Measurements from ENCODE around the gene MON2. TPM values are rescaled to one million over a fixed set of nuclear protein-coding genes. Genes with fewer than 3 reads are reported as not detected.

The MON2 gene
- total and polyA plus RNA-seq, 2 of the 13 experiments (the other 11 are each of a cell fraction or from before 2014, with no cell fraction given), result 10.5 to 24.8 TPM

GRCh38 chr12:62631471-62632410, 165.1 kb downstream of the MON2 start (continued):
- TF ChIP-seq, protein P1, sequence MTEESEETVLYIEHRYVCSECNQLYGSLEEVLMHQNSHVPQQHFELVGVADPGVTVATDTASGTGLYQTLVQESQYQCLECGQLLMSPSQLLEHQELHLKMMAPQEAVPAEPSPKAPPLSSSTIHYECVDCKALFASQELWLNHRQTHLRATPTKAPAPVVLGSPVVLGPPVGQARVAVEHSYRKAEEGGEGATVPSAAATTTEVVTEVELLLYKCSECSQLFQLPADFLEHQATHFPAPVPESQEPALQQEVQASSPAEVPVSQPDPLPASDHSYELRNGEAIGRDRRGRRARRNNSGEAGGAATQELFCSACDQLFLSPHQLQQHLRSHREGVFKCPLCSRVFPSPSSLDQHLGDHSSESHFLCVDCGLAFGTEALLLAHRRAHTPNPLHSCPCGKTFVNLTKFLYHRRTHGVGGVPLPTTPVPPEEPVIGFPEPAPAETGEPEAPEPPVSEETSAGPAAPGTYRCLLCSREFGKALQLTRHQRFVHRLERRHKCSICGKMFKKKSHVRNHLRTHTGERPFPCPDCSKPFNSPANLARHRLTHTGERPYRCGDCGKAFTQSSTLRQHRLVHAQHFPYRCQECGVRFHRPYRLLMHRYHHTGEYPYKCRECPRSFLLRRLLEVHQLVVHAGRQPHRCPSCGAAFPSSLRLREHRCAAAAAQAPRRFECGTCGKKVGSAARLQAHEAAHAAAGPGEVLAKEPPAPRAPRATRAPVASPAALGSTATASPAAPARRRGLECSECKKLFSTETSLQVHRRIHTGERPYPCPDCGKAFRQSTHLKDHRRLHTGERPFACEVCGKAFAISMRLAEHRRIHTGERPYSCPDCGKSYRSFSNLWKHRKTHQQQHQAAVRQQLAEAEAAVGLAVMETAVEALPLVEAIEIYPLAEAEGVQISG (CRISPR knock-in tag; IDR thresholded peaks at IDR 0.05), result peak; percentile 48; the same call in 1 of the 2 replicates
- TF ChIP-seq ZFP82 (CRISPR knock-in tag; IDR thresholded peaks at IDR 0.05; ENCODE audit: borderline replicate concordance), result no peak
- no peak for TF ChIP-seq IRF2 (CRISPR knock-in tag; IDR thresholded peaks at IDR 0.05)
- TF ChIP-seq, protein P2, sequence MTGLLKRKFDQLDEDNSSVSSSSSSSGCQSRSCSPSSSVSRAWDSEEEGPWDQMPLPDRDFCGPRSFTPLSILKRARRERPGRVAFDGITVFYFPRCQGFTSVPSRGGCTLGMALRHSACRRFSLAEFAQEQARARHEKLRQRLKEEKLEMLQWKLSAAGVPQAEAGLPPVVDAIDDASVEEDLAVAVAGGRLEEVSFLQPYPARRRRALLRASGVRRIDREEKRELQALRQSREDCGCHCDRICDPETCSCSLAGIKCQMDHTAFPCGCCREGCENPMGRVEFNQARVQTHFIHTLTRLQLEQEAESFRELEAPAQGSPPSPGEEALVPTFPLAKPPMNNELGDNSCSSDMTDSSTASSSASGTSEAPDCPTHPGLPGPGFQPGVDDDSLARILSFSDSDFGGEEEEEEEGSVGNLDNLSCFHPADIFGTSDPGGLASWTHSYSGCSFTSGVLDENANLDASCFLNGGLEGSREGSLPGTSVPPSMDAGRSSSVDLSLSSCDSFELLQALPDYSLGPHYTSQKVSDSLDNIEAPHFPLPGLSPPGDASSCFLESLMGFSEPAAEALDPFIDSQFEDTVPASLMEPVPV (CRISPR knock-in tag; IDR thresholded peaks at IDR 0.05), result peak; percentile 56; the same call in 1 of the 2 replicates
- TF ChIP-seq ZNF850 (CRISPR knock-in tag; conservative IDR thresholded peaks at IDR 0.05), result no peak
- no peak for TF ChIP-seq ZNF329 (CRISPR knock-in tag; IDR thresholded peaks at IDR 0.05; ENCODE audit: low read depth)
- TF ChIP-seq, protein P3, sequence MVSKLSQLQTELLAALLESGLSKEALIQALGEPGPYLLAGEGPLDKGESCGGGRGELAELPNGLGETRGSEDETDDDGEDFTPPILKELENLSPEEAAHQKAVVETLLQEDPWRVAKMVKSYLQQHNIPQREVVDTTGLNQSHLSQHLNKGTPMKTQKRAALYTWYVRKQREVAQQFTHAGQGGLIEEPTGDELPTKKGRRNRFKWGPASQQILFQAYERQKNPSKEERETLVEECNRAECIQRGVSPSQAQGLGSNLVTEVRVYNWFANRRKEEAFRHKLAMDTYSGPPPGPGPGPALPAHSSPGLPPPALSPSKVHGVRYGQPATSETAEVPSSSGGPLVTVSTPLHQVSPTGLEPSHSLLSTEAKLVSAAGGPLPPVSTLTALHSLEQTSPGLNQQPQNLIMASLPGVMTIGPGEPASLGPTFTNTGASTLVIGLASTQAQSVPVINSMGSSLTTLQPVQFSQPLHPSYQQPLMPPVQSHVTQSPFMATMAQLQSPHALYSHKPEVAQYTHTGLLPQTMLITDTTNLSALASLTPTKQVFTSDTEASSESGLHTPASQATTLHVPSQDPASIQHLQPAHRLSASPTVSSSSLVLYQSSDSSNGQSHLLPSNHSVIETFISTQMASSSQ (IDR thresholded peaks at IDR 0.05; ENCODE audit: low read depth), result no peak
- TF ChIP-seq, protein P3 (CRISPR knock-in tag; IDR thresholded peaks at IDR 0.05; ENCODE audit: borderline replicate concordance), result no peak
- TF ChIP-seq NBN (conservative IDR thresholded peaks at IDR 0.05), result no peak
- TF ChIP-seq NFE2L2 (IDR thresholded peaks at IDR 0.05; ENCODE audit: low read length), result no peak
- no peak for TF ChIP-seq RAD51 (IDR thresholded peaks at IDR 0.05; ENCODE audit: borderline replicate concordance)
- TF ChIP-seq ZNF34 (CRISPR knock-in tag; IDR thresholded peaks at IDR 0.05; ENCODE audit: borderline replicate concordance), result no peak
- TF ChIP-seq ZC3H13 (CRISPR knock-in tag; IDR thresholded peaks at IDR 0.05), result no peak
- TF ChIP-seq ZNF10 (CRISPR knock-in tag; IDR thresholded peaks at IDR 0.05; ENCODE audit: borderline replicate concordance, low read depth), result no peak
- TF ChIP-seq GATAD1 (CRISPR knock-in tag; IDR thresholded peaks at IDR 0.05), result no peak
- TF ChIP-seq TCF7 (IDR thresholded peaks at IDR 0.05; ENCODE audit: low read depth), result no peak
- TF ChIP-seq EED (CRISPR knock-in tag; IDR thresholded peaks at IDR 0.05), result 0 out of 2 replicates have a peak, but pooled peaks have one; percentile 50
- TF ChIP-seq PAX8 (CRISPR knock-in tag; IDR thresholded peaks at IDR 0.05; ENCODE audit: borderline replicate concordance), result no peak
- TF ChIP-seq ZNF607 (CRISPR knock-in tag; IDR thresholded peaks at IDR 0.05; ENCODE audit: borderline replicate concordance), result no peak
- no peak for TF ChIP-seq ZNF83 (CRISPR knock-in tag; IDR thresholded peaks at IDR 0.05; ENCODE audit: borderline replicate concordance)
- TF ChIP-seq MTA3 (CRISPR knock-in tag; IDR thresholded peaks at IDR 0.05), result no peak
- TF ChIP-seq ZFY (CRISPR knock-in tag; IDR thresholded peaks at IDR 0.05), result peak; percentile 53
